Measurements from ENCODE around the gene NMB.

- TF ChIP-seq CTCF (conservative IDR thresholded peaks at IDR 0.05 in 1 of 2, IDR thresholded peaks at IDR 0.05 in 1 of 2; ENCODE audit: extremely low read depth in 1 of 2, insufficient read depth in 1 of 2, low read depth in 1 of 2, low read length in 2 of 2) (no peak), EZH2 (IDR thresholded peaks at IDR 0.05; ENCODE audit: borderline replicate concordance, low read length) (no peak)
Observed at GRCh38 chr15:84631706-84632272, 26.2 kb downstream of the NMB start.
